ENCODE measurements around the gene CHSY1.

CHSY1 gene

GRCh38 chr15:101169495-101170071 lies 82.3 kb downstream of the CHSY1 start:
- no peak for DNase-seq

GRCh38 chr15:101168898-101169494 lies 82.9 kb downstream of the CHSY1 start:
- no peak for DNase-seq

- DNase-seq: no peak
Observed at GRCh38 chr15:101168463-101168824, 83.4 kb downstream of the CHSY1 start.

- DNase-seq: peak; percentile 56
Observed at GRCh38 chr15:101167753-101168462, 83.9 kb downstream of the CHSY1 start.

GRCh38 chr15:101167411-101167752 lies 84.5 kb downstream of the CHSY1 start:
- no peak for DNase-seq

GRCh38 chr15:101165905-101166471 lies 85.9 kb downstream of the CHSY1 start:
- DNase-seq: no peak

- DNase-seq: no peak
Observed at GRCh38 chr15:101162701-101163483, 89.0 kb downstream of the CHSY1 start.

- no peak for DNase-seq
Observed at GRCh38 chr15:101161656-101162055, 90.2 kb downstream of the CHSY1 start.

GRCh38 chr15:101159936-101160815 lies 91.7 kb downstream of the CHSY1 start:
- no peak for DNase-seq

- DNase-seq: no peak
Observed at GRCh38 chr15:101159096-101159935, 92.5 kb downstream of the CHSY1 start.

- no peak for DNase-seq
Observed at GRCh38 chr15:101158166-101159095, 93.4 kb downstream of the CHSY1 start.

- DNase-seq: no peak
Observed at GRCh38 chr15:101157721-101158120, 94.1 kb downstream of the CHSY1 start.

- no peak for DNase-seq
Observed at GRCh38 chr15:101156509-101157159, 95.2 kb downstream of the CHSY1 start.

- DNase-seq: no peak
Observed at GRCh38 chr15:101156061-101156460, 95.8 kb downstream of the CHSY1 start.

GRCh38 chr15:101153801-101154656 lies 97.8 kb downstream of the CHSY1 start:
- DNase-seq: no peak

GRCh38 chr15:101152914-101153313 lies 98.9 kb downstream of the CHSY1 start:
- DNase-seq: peak; percentile 21

GRCh38 chr15:101151288-101151687 lies 100.6 kb downstream of the CHSY1 start:
- DNase-seq: no peak

- no peak for DNase-seq
Observed at GRCh38 chr15:101150723-101151040, 101.2 kb downstream of the CHSY1 start.
